Heart left ventricle (tissue), 16 donors: Measurements from ENCODE around the gene LPIN3. TPM values are rescaled to one million over a fixed set of nuclear protein-coding genes. Genes with fewer than 3 reads are reported as not detected.

Experiments
- ATAC-seq, 4 donors: fragments of 200-7000 bp; cut with Tn5 transposase; one replicate each; pipeline ENCODE4 v1.9.1; 2020 to 2022; ENCODE audit warnings: moderate library complexity in 4 of 4, mild to moderate bottlenecking in 3 of 4, moderate number of reproducible peaks in 1 of 4
- DNase-seq, 5 donors: peaks; one replicate each; pipeline ENCODE4 v3.0.0-alpha.2; 2020
- H3K27ac ChIP-seq, 12 donors: fragments of 200-600 bp; sonication (generic) in 4 of 12; one replicate each; pipeline versions ENCODE4 v1.5.0 to v1.8.0; 2016 to 2022; ENCODE audit warnings: mild to moderate bottlenecking in 2 of 12
- H3K27me3 ChIP-seq, 9 donors: fragments of 200-600 bp; sonication (generic) in 2 of 9; one replicate each; pipeline versions ENCODE4 v1.5.1 to v1.8.0; 2016 to 2022; ENCODE audit warnings: mild to moderate bottlenecking in 3 of 9
- H3K36me3 ChIP-seq, 9 donors: fragments of 200-600 bp; sonication (generic) in 2 of 9; one replicate each; pipeline versions ENCODE4 v1.5.0 to v1.8.0; 2018 to 2022; ENCODE audit warnings: mild to moderate bottlenecking in 2 of 9
- H3K4me1 ChIP-seq, 12 donors: fragments of 200-600 bp; sonication (generic) in 4 of 12; one replicate each; pipeline versions ENCODE4 v1.5.0 to v1.8.0; 2016 to 2022; ENCODE audit warnings: mild to moderate bottlenecking in 3 of 12
- H3K4me3 ChIP-seq, 12 donors: fragments of 200-600 bp; sonication (generic) in 4 of 12; one replicate each; pipeline versions ENCODE4 v1.5.0 to v1.8.0; 2017 to 2022; ENCODE audit warnings: mild to moderate bottlenecking in 9 of 12, moderate library complexity in 4 of 12
- H3K9me3 ChIP-seq, 12 donors: fragments of 200-600 bp; sonication (generic) in 4 of 12; one replicate each; pipeline versions ENCODE4 v1.5.0 to v1.8.0; 2016 to 2022; ENCODE audit warnings: mild to moderate bottlenecking in 1 of 12
- CTCF ChIP-seq, 12 donors: fragments of 200-600 bp; sonication (generic) in 4 of 12; IDR thresholded peaks; one replicate each; pipeline versions ENCODE4 v1.5.0 to v1.8.0; 2018 to 2022; ENCODE audit warnings: antibody characterized with exemption in 12 of 12, mild to moderate bottlenecking in 5 of 12
- POLR2A ChIP-seq, 2 donors: fragments of 450-650 bp; IDR thresholded peaks; one replicate each; pipeline ENCODE4 v1.6.1; 2017; ENCODE audit warnings: antibody characterized with exemption in 2 of 2, mild to moderate bottlenecking in 2 of 2, moderate library complexity in 2 of 2
- WGBS, 4 donors: extraction: QIAGEN DNeasy Blood & Tissue Kit in 2 of 4; methylation state at CpG; one replicate each; pipeline versions ENCODE4 v1.1.5 to v1.1.7; 2013 to 2018; 5-methylcytosine and 5-hydroxymethylcytosine counted together
- intact Hi-C, 10 donors: fragments of 100-400 bp; cut with DNase I; formaldehyde crosslinking; loops; one replicate each; pipeline versions ENCODE4 v1.11.1 to v1.14.2; 2022
- polyA plus RNA-seq, 2 donors: library from polyadenylated mRNA; stranded (reverse); fragments of 200-250 nt; gene quantifications; one replicate each; pipeline ENCODE4 v1.2.3, GENCODE V29; 2013
- total RNA-seq, 9 donors: library from RNA; depleted of rRNA in 2 of 9; stranded (reverse); fragments of >200 nt in 2 of 9; fragmentation: NEBNext Ultra II Directional in 3 of 9; extraction: Animal tissue kit (Norgen Biotek cat#: 25700) in 3 of 9; gene quantifications; one replicate each; pipeline versions ENCODE4 v1.1.0 to v1.2.4, GENCODE V29; 2016 to 2023
- donor health status: ischemic (EF 13 %, LVEDD 7.1; RV severe dilation, severe dysfunction).
- donor health status: healthy with polysubstance abuse.
- donor health status: DM: no; HTN: yes; CAD: no.
- donor health status: DM: no; HTN: no; CAD: no.
- donor health status: ischemic (EF 25% LVEDD 6.9; RV normal size, moderate dysfunction).
- donor health status: ischemic (EF 25% LVEDD 5.7; RV mildly dilated, moderate dysfunction).
- donor health status: healthy.
- donor health status: DM: yes; HTN: yes; CAD: no.
- donor health status: ischemic (EF 35%, LVEDD 5.7; RV mildly dilated, moderate dysfunction).
- donor health status: nonischemic (EF 11% LVEDD 7.7; RV severe dilation, severe dysfunction).
- donor health status: DM: yes; HTN: yes; CAD: no.
- donor health status: PGD.
- donor health status: ischemic (EF 29% LVEDD 5.4; RV normal size, mild dysfunction).
- donor health status: nonischemic (EF 23%, LVEDD 6.1; RV moderate dilation, normal function).

Gene LPIN3
- total and polyA plus RNA-seq, 11 donors = 12.8 to 24.1 (median 19.0) TPM

- ATAC-seq (peak in 1 of 4 donors; percentile 9), DNase-seq (peak in 1 of 5 donors; percentile 27)
- H3K27me3 ChIP-seq = no peaks in the 10 kb centered on the region
- no peak overlapping the region for H3K27ac ChIP-seq
- H3K4me1 ChIP-seq = no peaks in the 10 kb centered on the region
- no peaks in the 10 kb centered on the region for H3K36me3 ChIP-seq
- TF ChIP-seq CTCF (IDR thresholded peaks at IDR 0.05) (no peak), POLR2A (IDR thresholded peaks at IDR 0.05) (no peak)
- H3K9me3 ChIP-seq = peaks cover 0 to 4% (median 0%) of the 10 kb centered on the region in 12 donors
- intact Hi-C loops = no loop called here
- 86 to 93% (median 88%) methylated on average over 6 to 9 of the region's 9 CpGs for WGBS, 4 donors
- no peak overlapping the region for H3K4me3 ChIP-seq
Measured at GRCh38 chr20:41373931-41374920, 33.6 kb downstream of the LPIN3 start.

- Histone ChIP-seq H3K4me1 (no peaks in the 10 kb centered on the region), H3K9me3 (peaks cover 0 to 4% (median 0%) of the 10 kb centered on the region in 12 donors), H3K27ac (no peak overlapping the region), H3K4me3 (no peak overlapping the region), H3K36me3 (no peaks in the 10 kb centered on the region), H3K27me3 (no peaks in the 10 kb centered on the region)
- WGBS, 4 donors = 81 to 89% (median 86%) methylated on average over 9 of the region's 9 CpGs
- no peak for TF ChIP-seq POLR2A (IDR thresholded peaks at IDR 0.05)
- TF ChIP-seq CTCF (IDR thresholded peaks at IDR 0.05) = no peak
- DNase-seq (no peak), ATAC-seq (no peak)
- intact Hi-C loops = no loop called here
Measured at GRCh38 chr20:41375846-41376245, 35.2 kb downstream of the LPIN3 start.

- WGBS, 4 donors = 89 to 95% (median 93%) methylated on average over 5 of the region's 5 CpGs
- Histone ChIP-seq H3K36me3 (no peaks in the 10 kb centered on the region), H3K27ac (no peak overlapping the region), H3K4me3 (no peak overlapping the region), H3K9me3 (peaks cover 0 to under 1% (median 0%) of the 10 kb centered on the region in 12 donors), H3K4me1 (no peaks in the 10 kb centered on the region), H3K27me3 (no peaks in the 10 kb centered on the region)
- TF ChIP-seq CTCF (IDR thresholded peaks at IDR 0.05) (no peak), POLR2A (IDR thresholded peaks at IDR 0.05) (no peak)
- ATAC-seq = no peak
- intact Hi-C loops = no loop called here
- DNase-seq = no peak
Measured at GRCh38 chr20:41376349-41376748, 35.7 kb downstream of the LPIN3 start.

GRCh38 chr20:41377275-41377674 is 36.7 kb downstream of the LPIN3 start:
- H3K36me3 ChIP-seq = no peaks in the 10 kb centered on the region
- intact Hi-C loops = no loop called here
- DNase-seq (no peak), ATAC-seq (no peak)
- H3K27me3 ChIP-seq = no peaks in the 10 kb centered on the region
- peaks cover 0 to 3% (median 0%) of the 10 kb centered on the region in 12 donors for H3K4me1 ChIP-seq
- 51 to 63% (median 59%) methylated on average over 6 of the region's 6 CpGs for WGBS, 4 donors
- no peak overlapping the region for H3K4me3 ChIP-seq
- TF ChIP-seq POLR2A (IDR thresholded peaks at IDR 0.05) = no peak
- TF ChIP-seq CTCF (IDR thresholded peaks at IDR 0.05) = no peak
- no peak overlapping the region for H3K27ac ChIP-seq
- no peaks in the 10 kb centered on the region for H3K9me3 ChIP-seq
